K562 (cell line): ENCODE results near the gene TMEM60. TPM values are rescaled to one million over a fixed set of nuclear protein-coding genes. Genes with fewer than 3 reads are reported as not detected.

Experiments
- BCLAF1 ChIP-seq, 2 experiments: fragments of 450-650 bp in 1 of 2; IDR thresholded peaks; 2 replicates each; pipeline ENCODE4 v1.6.1; 2011 to 2017; ENCODE audit warnings: low read depth in 2 of 2, antibody characterized with exemption in 1 of 2, borderline replicate concordance in 1 of 2, low read length in 1 of 2, mild to moderate bottlenecking in 1 of 2, mixed read lengths in 1 of 2; ENCODE audit not compliant: control insufficient read depth in 1 of 2
- REST ChIP-seq, 2 experiments: fragments of 450-650 bp; formaldehyde crosslinking in 1 of 2; IDR thresholded peaks; 2 replicates each; pipeline versions ENCODE4 v1.4.0 to v1.6.1; 2014 to 2020; ENCODE audit warnings: mild to moderate bottlenecking in 2 of 2, borderline replicate concordance in 1 of 2, low read depth in 1 of 2
- SAFB ChIP-seq: fragments of 200-400 bp; formaldehyde crosslinking; IDR thresholded peaks from 2 replicates; pipeline ENCODE4 v1.6.1; 2017; ENCODE audit warnings: low read depth, low read length, borderline replicate concordance
- SMARCA5 ChIP-seq: fragments of 450-650 bp; IDR thresholded peaks from 2 replicates; pipeline ENCODE4 v1.6.1; 2016
- SRSF3 ChIP-seq: fragments of 200-400 bp; formaldehyde crosslinking; IDR thresholded peaks from 2 replicates; pipeline ENCODE4 v1.6.1; 2016; ENCODE audit warnings: mild to moderate bottlenecking, low read length, moderate library complexity; ENCODE audit not compliant: insufficient read depth
- ZNF551 ChIP-seq: fragments of 250-450 bp; sonication (Bioruptor Pico); IDR thresholded peaks from 2 replicates; pipeline ENCODE4 v1.5.0; 2021; ENCODE audit warnings: mild to moderate bottlenecking, moderate library complexity
- ZNF695 ChIP-seq: fragments of 450-650 bp; formaldehyde crosslinking; IDR thresholded peaks from 2 replicates; pipeline ENCODE4 v1.4.0; 2020; ENCODE audit warnings: mild to moderate bottlenecking, moderate library complexity
- polyA plus RNA-seq, 8 experiments: library from polyadenylated mRNA; depleted of rRNA in 4 of 8; stranded (reverse) in 5 of 8; unstranded in 3 of 8; fragments of >200 nt; fragmentation: Nextera tagmentation in 2 of 8; fragmentation: Illumina TruSeq in 1 of 8; extraction: Ambion mirVana in 2 of 8; extraction: Trizol in 1 of 8; gene quantifications; 2 replicates each; pipeline versions ENCODE4 v1.2.1 to v1.2.3, GENCODE V29; 2011 to 2014; ENCODE audit warnings: inconsistent platforms in 1 of 8, missing spikeins in 1 of 8
- total RNA-seq, 7 experiments: library from RNA; depleted of rRNA in 6 of 7; stranded (reverse); fragments of >200 nt in 6 of 7; fragmentation: Illumina TruSeq in 2 of 7; extraction: Trizol in 2 of 7; gene quantifications; 2 replicates each; pipeline versions ENCODE4 v1.2.1 to v1.2.3, GENCODE V29; 2011 to 2021; ENCODE audit warnings: low replicate concordance in 1 of 7

The TMEM60 gene
- total and polyA plus RNA-seq, 9 of the 15 experiments (the other 6 are each of a cell fraction or from before 2014, with no cell fraction given): 12.5 to 140 (median 38.4) TPM

- TF ChIP-seq REST (IDR thresholded peaks at IDR 0.05; ENCODE audit: borderline replicate concordance): no peak
- TF ChIP-seq REST (CRISPR knock-in tag; IDR thresholded peaks at IDR 0.05; ENCODE audit: low read depth): no peak
- no peak for TF ChIP-seq BCLAF1 (IDR thresholded peaks at IDR 0.05; ENCODE audit: borderline replicate concordance in 1 of 2, control insufficient read depth in 1 of 2, low read depth in 2 of 2, low read length in 1 of 2)
- no peak for TF ChIP-seq ZNF551 (CRISPR knock-in tag)
- TF ChIP-seq SMARCA5: no peak
- no peak for TF ChIP-seq SAFB
- no peak for TF ChIP-seq ZNF695 (CRISPR knock-in tag)
- TF ChIP-seq SRSF3: no peak
These were observed 2.5 kb upstream of the TMEM60 start (continued) for GRCh38 chr7:77800730-77801129.
